AG09309 (cell line): ENCODE measurements around the gene GRB7.
"Not testable (repeated sequence)": the region's sequence is repeated elsewhere in the genome, so short reads cannot be mapped to it uniquely, and the experiment has no call there.

Experiments used
- DNase-seq: peaks from one replicate; pipeline ENCODE4 v3.0.0-alpha.2; 2010; ENCODE audit warnings: low read depth
- H3K4me3 ChIP-seq: 2 replicates; pipeline ENCODE4 v1.5.1; 2011; ENCODE audit warnings: mild to moderate bottlenecking, low read depth, low read length, moderate library complexity; ENCODE audit not compliant: control insufficient read depth
- CTCF ChIP-seq: IDR thresholded peaks from 2 replicates; pipeline ENCODE4 v1.5.1; 2011; ENCODE audit warnings: mild to moderate bottlenecking, low read depth, low read length, inconsistent platforms; ENCODE audit not compliant: insufficient read depth, control insufficient read depth; ENCODE audit errors: missing control alignments

The GRB7 gene

DNA sequence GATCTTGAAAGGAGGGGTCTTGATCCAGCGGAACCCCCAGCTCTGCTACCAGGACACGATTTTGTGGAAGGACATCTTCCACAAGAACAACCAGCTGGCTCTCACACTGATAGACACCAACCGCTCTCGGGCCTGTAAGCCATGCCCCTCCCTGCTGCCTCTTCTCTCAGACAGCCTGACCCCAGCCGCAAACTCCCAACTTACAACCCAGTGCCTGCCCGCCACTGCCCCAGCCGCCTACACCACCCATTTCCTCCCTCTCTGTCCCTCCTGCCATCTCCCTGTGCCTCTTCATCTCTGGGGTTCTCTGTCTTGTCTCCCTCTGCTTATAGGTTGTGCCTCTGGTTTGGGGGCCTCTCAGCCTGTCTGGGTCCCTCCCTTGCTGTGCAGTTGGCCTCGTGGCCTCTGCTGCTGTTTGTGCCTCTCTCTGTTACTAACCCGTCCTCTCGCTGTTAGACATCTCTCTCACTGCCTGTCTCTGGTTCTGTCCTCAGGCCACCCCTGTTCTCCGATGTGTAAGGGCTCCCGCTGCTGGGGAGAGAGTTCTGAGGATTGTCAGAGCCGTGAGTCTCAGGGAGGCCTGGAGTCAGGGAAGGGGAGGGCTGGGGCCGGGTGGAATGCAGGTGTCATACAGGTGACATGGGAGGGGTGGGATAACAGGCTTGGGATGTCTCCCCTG, 28.3 kb upstream of the GRB7 start:
- DNase-seq = no peak
- no peak for TF ChIP-seq CTCF
- H3K4me3 ChIP-seq = no peak overlapping the region

- H3K4me3 ChIP-seq = no peak overlapping the region
- DNase-seq = no peak
- TF ChIP-seq CTCF = no peak
Observed at GRCh38 chr17:39709998-39710964, 27.5 kb upstream of the GRB7 start.

GRCh38 chr17:39711071-39711470, 26.7 kb upstream of the GRB7 start:
- DNase-seq, H3K4me3 ChIP-seq: not testable (repeated sequence)

GRCh38 chr17:39711851-39712250, 25.9 kb upstream of the GRB7 start:
- DNase-seq = no peak
- no peak overlapping the region for H3K4me3 ChIP-seq
- TF ChIP-seq CTCF = no peak

GRCh38 chr17:39714234-39714633, 23.5 kb upstream of the GRB7 start:
- H3K4me3 ChIP-seq = no peak overlapping the region
- no peak for TF ChIP-seq CTCF
- DNase-seq = no peak

- H3K4me3 ChIP-seq = no peak overlapping the region
- DNase-seq = no peak
- no peak for TF ChIP-seq CTCF
Observed at GRCh38 chr17:39715375-39716072, 22.2 kb upstream of the GRB7 start.
